BE2C (cell line): ENCODE data around the gene ZNF462.

ENCODE experiments used
- DNase-seq: peaks from one replicate; pipeline ENCODE4 v3.0.0-alpha.2; 2020
- H3K27me3 ChIP-seq: fragments of 250-450 bp; sonication (Bioruptor Pico); 2 replicates; pipeline ENCODE4 v1.5.1; 2020; ENCODE audit warnings: mild to moderate bottlenecking
- H3K36me3 ChIP-seq: fragments of 250-450 bp; sonication (Bioruptor Pico); 2 replicates; pipeline ENCODE4 v1.5.1; 2020; ENCODE audit warnings: mild to moderate bottlenecking
- H3K4me1 ChIP-seq: fragments of 250-450 bp; sonication (Bioruptor Pico); 2 replicates; pipeline ENCODE4 v1.5.1; 2020
- H3K4me3 ChIP-seq: 2 replicates; pipeline ENCODE4 v1.5.1; 2011; ENCODE audit warnings: low read depth, low read length
- H3K9me3 ChIP-seq: fragments of 250-450 bp; sonication (Bioruptor Pico); 2 replicates; pipeline ENCODE4 v1.5.1; 2020
- CTCF ChIP-seq: IDR thresholded peaks from 2 replicates; pipeline ENCODE4 v1.5.1; 2012; ENCODE audit warnings: mild to moderate bottlenecking, low read depth, low read length

The ZNF462 gene

DNA sequence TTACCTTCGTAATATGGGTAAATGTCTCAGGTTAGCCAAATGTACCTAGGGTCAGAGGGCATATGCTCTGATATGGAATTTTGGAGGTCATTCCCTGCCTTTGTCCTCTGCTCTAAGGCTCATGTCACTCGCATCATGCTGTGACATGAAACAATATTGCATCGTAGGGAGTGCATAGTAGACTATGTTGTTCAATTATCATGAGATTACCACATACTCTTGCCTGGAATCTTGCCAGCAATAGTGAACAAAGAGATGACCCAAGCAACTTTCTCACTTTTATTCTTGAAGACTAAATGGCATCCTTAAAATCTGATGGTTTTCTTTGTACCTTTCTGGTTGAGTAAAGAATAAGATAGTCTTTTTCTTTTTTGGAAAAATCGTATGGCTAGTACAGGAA is 27.6 kb downstream of the ZNF462 start:
- TF ChIP-seq CTCF = no peak
- H3K4me1 ChIP-seq = peaks cover 21% of the 10 kb centered on the region
- no peak overlapping the region for H3K4me3 ChIP-seq
- no peaks in the 10 kb centered on the region for H3K9me3 ChIP-seq
- no peak for DNase-seq
- H3K36me3 ChIP-seq = no peaks in the 10 kb centered on the region
- no peaks in the 10 kb centered on the region for H3K27me3 ChIP-seq

DNA sequence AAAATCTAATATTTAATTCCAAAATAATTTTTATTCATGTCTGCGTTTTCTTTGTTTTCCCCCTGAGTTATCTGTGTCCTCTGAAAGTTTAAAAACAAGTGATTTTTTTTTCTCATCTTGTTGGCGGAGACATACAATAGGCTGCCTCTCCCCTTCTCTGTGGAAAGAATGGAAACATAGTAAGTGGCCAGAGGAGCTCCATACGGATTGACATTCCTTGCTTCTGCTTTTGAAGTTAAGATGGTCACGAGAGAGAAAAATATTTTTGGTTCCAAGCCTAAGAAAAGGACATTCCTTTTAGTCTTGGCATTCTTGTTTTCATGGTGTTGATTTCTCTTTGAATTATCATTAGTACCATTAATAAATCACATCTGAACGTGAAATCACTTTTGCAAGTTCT is 28.3 kb downstream of the ZNF462 start:
- no peak for TF ChIP-seq CTCF
- Histone ChIP-seq H3K4me3 (no peak overlapping the region), H3K36me3 (no peaks in the 10 kb centered on the region), H3K4me1 (peaks cover 21% of the 10 kb centered on the region), H3K27me3 (no peaks in the 10 kb centered on the region), H3K9me3 (no peaks in the 10 kb centered on the region)
- DNase-seq = no peak

- no peak overlapping the region for H3K4me3 ChIP-seq
- peak; percentile 68 for DNase-seq
- TF ChIP-seq CTCF = no peak
These were observed 29.7 kb downstream of the ZNF462 start for GRCh38 chr9:106892632-106893031.

DNA sequence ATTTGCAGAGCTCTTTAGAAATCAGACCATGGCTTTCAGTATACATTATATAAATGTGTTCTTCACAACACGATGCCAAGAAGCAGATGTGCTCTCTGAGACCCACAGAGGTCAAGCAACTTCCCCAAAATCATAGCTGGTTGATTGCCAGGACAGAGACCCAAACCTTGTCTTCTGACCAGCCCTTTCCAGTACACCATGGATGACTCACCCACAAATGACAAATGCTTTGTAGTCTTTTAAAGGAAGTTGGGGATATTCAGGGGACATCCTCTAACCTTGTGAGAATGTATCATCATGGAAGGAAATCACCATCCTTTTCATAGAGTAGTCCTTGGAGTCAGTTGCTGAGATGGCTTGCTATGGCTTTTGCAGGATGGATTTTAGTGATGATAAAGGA is 30.1 kb downstream of the ZNF462 start:
- Histone ChIP-seq H3K9me3 (no peaks in the 10 kb centered on the region), H3K4me1 (peaks cover 21% of the 10 kb centered on the region), H3K4me3 (no peak overlapping the region), H3K27me3 (no peaks in the 10 kb centered on the region), H3K36me3 (no peaks in the 10 kb centered on the region)
- no peak for TF ChIP-seq CTCF
- no peak for DNase-seq

More at GRCh38 chr9:106892632-106893031, 29.7 kb downstream of the ZNF462 start:
- Histone ChIP-seq H3K27me3 (no peaks in the 10 kb centered on the region), H3K36me3 (no peaks in the 10 kb centered on the region), H3K9me3 (no peaks in the 10 kb centered on the region), H3K4me1 (peaks cover 21% of the 10 kb centered on the region)

DNA sequence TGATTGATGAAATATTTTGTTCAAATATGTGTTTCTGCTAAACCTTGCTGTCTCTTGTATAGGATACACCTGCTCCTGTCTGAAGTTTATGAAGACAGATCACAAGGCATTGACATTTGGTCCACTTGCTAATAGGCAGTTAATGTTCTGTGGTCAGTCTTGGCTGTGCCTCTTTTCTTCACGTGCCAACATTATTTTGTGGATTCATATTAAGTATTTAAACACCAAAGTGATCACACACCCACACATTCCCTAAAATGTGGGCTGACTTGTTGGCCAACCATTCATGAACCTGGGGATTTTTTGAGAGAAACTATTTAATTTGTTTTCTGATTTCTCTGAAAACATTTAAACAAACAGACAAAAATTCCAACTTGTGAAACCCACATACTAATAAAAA is 33.7 kb downstream of the ZNF462 start:
- no peak for DNase-seq
- no peaks in the 10 kb centered on the region for H3K36me3 ChIP-seq
- no peak for TF ChIP-seq CTCF
- no peaks in the 10 kb centered on the region for H3K27me3 ChIP-seq
- peaks cover 9% of the 10 kb centered on the region for H3K4me1 ChIP-seq
- H3K4me3 ChIP-seq = no peak overlapping the region
- no peaks in the 10 kb centered on the region for H3K9me3 ChIP-seq

- no peak for TF ChIP-seq CTCF
- Histone ChIP-seq H3K36me3 (no peaks in the 10 kb centered on the region), H3K4me1 (peaks cover 9% of the 10 kb centered on the region), H3K27me3 (no peaks in the 10 kb centered on the region), H3K4me3 (no peak overlapping the region), H3K9me3 (no peaks in the 10 kb centered on the region)
- DNase-seq = no peak
These were observed 34.3 kb downstream of the ZNF462 start for GRCh38 chr9:106897236-106897635.
